Activated CD4-positive, alpha-beta T cell treated with anti-CD3 and anti-CD28 coated beads, Interleukin-2, amount 50 U/mL, for 4 hours (primary cell): Measurements from ENCODE around the gene KAT7.
"Not testable (repeated sequence)": the region's sequence is repeated elsewhere in the genome, so short reads cannot be mapped to it uniquely, and the experiment has no call there.

Experiments
- DNase-seq, 2 experiments: peaks; one replicate each; pipeline ENCODE4 v3.0.0-alpha.2; 2020

Gene KAT7

GRCh38 chr17:49814781-49815529 is 26.5 kb downstream of the KAT7 start:
- DNase-seq: no peak

DNA sequence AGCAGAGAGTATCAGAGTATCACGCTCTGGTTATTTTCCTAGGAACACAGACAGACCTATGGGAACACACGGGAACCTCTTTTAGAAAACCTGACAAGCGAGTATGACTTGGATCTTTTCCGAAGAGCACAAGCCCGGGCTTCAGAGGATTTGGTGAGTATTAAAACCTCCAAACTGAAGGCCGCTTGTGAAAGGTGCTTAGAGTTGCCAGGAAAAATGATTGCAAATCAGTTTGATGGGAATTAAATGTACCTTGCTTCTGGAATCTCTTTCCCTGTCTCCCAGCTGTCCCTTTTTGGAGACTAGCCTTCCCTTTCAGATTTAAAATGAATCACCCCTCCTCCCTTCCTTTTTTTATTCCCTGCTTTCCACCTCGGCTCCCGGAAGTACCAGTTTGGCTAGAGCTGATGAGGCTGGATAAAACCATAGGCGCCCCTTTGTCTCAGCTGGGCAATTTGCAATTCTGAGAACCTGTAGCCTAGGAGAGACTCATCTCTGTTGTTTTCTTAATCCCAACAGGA is 27.3 kb downstream of the KAT7 start:
- DNase-seq: no peak

DNA sequence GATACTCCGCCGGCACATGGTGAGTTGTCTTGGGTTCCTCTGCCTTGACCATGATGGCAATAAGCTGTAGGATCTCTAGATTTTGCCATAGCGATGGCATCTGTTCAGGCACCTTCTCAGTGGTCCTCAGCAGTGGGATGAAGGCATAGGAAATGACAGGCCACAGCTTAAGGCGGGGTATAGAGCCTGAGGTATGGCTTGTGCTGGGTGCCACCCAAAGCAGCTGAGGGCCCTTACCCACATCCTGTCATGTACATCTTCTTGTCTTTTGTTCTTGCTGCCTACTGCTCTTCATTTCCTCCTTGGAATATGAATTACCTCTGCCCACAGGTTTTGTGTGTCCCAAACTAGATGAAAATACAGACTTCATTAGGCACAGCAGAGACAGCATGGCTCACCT is 29.5 kb downstream of the KAT7 start:
- peak; percentile 20 to 29 for DNase-seq

- DNase-seq: peak in 1 of 2 experiments; percentile 11
Observed at GRCh38 chr17:49819138-49819537, 30.7 kb downstream of the KAT7 start.

DNA sequence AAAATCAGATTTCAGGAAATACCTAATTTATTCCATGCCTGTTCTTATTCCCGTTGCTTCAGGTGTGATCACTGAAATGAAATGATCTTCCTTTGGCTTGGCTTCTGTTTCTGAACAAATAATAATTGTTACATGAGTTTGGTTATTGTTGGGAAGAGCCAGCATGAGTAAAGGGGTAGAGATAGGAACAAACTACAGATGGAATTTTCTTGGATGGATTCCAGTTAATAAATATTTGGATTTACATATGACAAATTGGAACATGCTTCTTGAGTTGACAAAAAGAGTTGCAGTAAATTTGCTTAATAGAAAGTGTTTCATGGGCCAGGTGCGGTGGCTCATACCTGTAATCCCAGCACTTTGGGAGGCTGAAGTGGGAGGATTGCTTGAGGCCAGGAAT is 31.2 kb downstream of the KAT7 start:
- no peak for DNase-seq

DNA sequence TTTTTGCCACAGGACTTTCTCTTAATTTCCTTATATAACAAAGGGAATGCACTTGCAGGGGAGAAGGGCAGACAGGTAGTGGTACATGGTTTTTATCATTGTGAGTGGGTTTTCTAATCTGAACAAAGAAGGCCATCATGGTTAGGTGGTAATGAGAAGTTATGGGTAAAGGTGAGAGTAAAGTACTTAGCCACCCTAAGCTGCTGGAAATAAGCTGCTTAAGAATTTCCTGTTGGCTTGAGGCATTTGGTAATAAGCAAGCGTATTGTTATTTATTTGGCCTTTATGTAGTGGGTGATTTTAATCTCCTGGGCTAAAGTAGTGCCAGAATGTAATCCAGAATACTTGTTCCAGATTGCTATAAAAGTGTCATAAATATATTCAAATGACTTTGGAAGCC is 32.3 kb downstream of the KAT7 start:
- DNase-seq: no peak

- no peak for DNase-seq
Observed at GRCh38 chr17:49821466-49821865, 33.0 kb downstream of the KAT7 start.

DNA sequence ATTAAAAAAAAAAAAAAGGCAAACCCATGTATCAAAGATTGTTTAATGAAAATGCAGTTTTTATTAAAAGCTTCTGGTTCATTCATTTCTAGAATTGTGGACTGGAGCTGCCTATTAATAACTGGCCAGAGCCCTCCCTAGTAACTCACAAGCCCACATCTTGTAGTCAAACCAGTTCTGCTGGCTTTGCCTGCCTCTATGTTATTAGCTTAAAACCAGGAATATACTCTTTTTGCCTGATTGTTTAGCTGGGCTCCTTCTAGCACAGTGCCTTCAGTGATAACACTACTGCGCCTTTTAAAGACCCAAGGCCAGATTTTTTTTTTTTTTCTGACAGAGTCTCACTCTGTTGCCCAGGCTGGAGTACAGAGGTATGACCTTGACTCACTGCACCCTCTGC is 33.4 kb downstream of the KAT7 start:
- no peak for DNase-seq

GRCh38 chr17:49822829-49823228 is 34.3 kb downstream of the KAT7 start:
- DNase-seq: no peak

GRCh38 chr17:49823614-49824013 is 35.1 kb downstream of the KAT7 start:
- DNase-seq: no peak

DNA sequence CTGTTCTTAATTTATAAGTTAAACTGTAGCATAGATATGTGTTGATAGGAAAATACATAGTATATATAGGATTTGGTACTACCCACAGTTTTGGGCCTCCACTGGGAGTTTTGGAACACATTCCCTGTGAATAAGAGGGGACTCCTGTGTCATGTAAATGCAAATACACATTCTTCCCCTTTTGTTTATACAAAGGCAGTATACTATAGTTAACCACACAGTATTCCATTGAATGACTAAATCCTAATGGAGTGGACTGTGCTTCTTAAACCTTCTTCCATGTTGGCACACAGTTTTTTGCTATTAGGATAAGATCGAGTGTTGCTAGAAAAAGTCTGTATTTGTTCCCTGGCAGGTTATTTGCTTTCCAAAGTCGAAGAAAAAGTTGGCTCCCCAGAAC is 37.2 kb downstream of the KAT7 start:
- DNase-seq: no peak

DNA sequence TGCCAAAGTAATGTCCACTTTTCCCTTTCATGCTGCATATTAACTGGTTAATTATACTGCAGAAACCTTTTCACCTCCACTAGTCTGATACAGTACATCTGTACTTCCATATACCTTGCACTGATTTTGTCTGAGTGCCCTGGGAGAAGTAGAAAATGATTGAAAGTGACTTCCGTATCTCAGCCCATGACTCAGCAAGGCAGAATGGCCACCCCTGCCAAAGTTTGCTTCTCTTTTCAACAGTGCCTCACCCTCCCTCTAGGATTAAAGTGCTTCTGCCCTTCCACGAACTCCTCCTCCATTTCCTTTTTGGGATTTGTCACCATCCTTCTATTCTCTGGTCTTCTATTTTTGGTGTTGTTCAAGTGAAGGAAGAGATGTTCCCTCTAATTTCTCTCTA is 39.8 kb downstream of the KAT7 start:
- not testable (repeated sequence) for DNase-seq

- no peak for DNase-seq
Observed at GRCh38 chr17:49829026-49829425, 40.5 kb downstream of the KAT7 start.

- no peak for DNase-seq
Observed at GRCh38 chr17:49830605-49831004, 42.1 kb downstream of the KAT7 start.

DNA sequence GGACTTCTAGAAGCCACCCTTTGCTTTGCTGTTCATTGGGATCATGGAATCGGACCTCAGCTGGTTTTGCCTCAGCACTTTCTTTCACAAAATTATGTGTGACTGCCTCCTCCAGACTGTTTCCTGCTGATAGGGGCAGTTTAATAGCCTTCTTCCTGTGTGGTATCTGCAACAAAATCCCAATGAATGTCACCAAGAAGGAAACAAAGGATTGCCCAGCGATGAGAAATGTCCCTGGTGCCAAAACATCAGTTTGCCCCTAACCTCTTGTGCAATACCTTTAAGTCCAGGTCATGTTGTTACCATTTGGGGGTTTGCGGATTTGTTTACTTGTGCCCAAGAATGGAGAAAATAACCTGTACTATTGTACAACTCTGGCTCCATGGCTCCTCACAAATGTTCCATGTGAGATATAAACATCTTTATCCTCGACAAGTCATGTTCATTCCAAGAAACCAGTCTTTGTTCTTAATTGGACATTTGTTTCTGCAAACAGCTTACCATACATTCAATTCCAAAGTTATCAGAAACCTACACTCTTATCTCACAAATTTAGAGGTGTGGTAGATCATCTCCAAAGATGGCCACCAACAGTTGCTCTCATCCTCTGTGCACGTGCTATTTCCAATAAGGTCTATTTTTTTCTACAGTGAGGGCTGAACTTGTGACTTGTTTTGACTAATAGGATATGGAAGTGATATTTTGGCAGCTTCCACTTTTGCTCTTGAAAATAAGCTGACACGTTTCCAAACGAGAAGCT is 44.5 kb downstream of the KAT7 start:
- DNase-seq: no peak

GRCh38 chr17:49834118-49834743 is 45.8 kb downstream of the KAT7 start:
- DNase-seq: no peak

- no peak for DNase-seq
Observed at GRCh38 chr17:49835472-49835871, 47.0 kb downstream of the KAT7 start.

GRCh38 chr17:49836111-49837030 is 47.9 kb downstream of the KAT7 start:
- DNase-seq: no peak

DNA sequence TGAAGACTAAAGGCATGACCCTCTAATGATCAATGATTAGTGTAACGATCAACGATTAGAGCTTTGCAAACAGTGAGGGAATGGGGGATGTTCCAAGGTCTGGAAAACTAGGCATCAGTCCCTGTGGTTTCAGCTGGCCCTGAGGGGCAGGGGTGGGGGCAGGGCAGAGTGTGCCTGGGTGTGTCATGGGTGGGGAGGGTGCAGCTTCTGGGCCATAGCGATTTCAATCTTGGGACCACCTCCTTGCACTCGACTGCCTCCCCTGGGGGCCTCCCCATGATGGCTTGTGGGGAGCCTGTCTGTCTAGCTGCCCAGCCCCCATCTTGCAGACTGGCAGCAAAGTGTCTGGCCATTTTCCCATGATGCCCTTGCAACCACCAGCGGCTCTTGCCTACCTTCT is 51.0 kb downstream of the KAT7 start:
- DNase-seq: no peak

DNA sequence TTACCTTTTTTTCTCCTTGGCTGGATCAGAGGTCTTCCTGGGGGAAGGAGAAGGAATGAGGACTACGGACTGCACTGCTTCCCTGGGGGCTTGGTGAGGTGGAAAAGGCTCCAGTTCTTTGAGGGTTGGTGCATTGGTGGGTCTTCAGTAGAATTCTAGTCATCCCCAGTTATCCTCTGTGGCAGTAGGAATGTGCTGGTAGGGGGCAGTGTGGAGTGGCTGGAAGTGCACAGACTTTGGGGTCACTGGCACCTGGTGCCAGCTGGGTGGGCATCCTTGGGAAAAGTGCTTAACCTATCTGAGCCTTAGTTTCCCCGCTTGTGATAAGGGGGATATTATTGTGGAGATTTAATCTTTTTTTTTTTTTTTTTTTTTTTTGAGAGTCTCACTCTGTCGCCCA is 53.1 kb downstream of the KAT7 start:
- DNase-seq: no peak

- DNase-seq: no peak
Observed at GRCh38 chr17:49842371-49842770, 53.9 kb downstream of the KAT7 start.

DNA sequence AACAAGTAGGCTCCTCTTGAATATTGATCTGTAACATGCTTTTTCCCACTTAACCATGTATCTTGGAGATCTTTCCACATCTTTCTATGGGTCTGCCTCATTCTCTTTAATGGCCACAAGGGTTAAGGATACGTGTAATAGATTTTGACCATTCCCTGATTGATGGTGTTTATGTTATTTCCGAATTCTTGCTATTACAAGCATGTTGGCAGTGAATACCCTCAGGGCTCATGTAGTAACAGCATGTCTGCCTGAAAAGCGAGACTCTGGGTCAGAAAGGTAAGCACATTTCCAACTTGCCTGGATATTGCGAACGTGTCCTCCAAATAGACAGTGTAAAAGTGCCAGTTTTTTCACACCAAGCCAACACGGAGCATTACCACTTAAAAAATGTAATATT is 54.4 kb downstream of the KAT7 start:
- no peak for DNase-seq
